ENCODE data around the gene ARSD. TPM values are rescaled to one million over a fixed set of nuclear protein-coding genes. Genes with fewer than 3 reads are reported as not detected.

Gene ARSD
- total RNA-seq, 2 experiments from 2014 or later = 0.44 to 1.2 TPM

- Mint-ChIP-seq H3K9me3 (no peaks in the 10 kb centered on the region), H3K36me3 (ENCODE audit: low read depth) (no peaks in the 10 kb centered on the region), H3K4me3 (no peak overlapping the region), H3K27ac (no peak overlapping the region), H3K27me3 (peaks cover 3% of the 10 kb centered on the region), H3K4me1 (ENCODE audit: low read depth) (no peaks in the 10 kb centered on the region)
- no peaks in the 10 kb centered on the region for H3K9me3 ChIP-seq (ENCODE audit: control insufficient read depth in 1 of 2, insufficient read depth in 1 of 2, low read length in 2 of 2)
- POLR2A ChIA-PET = no interaction called here
- no peak overlapping the region for H3K4me3 ChIP-seq (ENCODE audit: low read length)
- DNase-seq = no peak
- no peaks in the 10 kb centered on the region for H3K36me3 ChIP-seq (ENCODE audit: insufficient read depth, low read length)
- H3K27me3 ChIP-seq (ENCODE audit: control insufficient read depth in 1 of 2, insufficient read depth in 2 of 2, low read length in 2 of 2) = no peaks in the 10 kb centered on the region
- intact Hi-C loops (cut with DNase I, micrococcal nuclease) = no loop called here
- no peak for ATAC-seq (ENCODE audit: poor library complexity)
- no peaks in the 10 kb centered on the region for H3K4me1 ChIP-seq (ENCODE audit: insufficient read depth, low read length)
- CTCF ChIA-PET = no interaction called here
- no peak overlapping the region for H3K27ac ChIP-seq (ENCODE audit: low read depth in 1 of 2, low read length in 2 of 2)
- no peak for TF ChIP-seq CTCF (IDR thresholded peaks at IDR 0.05)
Measured at GRCh38 chrX:2962381-2962780, 33.2 kb upstream of the ARSD start.

- POLR2A ChIA-PET = no interaction called here
- ATAC-seq (ENCODE audit: poor library complexity) (no peak), DNase-seq (no peak)
- Histone ChIP-seq H3K4me1 (ENCODE audit: insufficient read depth, low read length) (no peaks in the 10 kb centered on the region), H3K36me3 (ENCODE audit: insufficient read depth, low read length) (no peaks in the 10 kb centered on the region), H3K9me3 (ENCODE audit: control insufficient read depth in 1 of 2, insufficient read depth in 1 of 2, low read length in 2 of 2) (no peaks in the 10 kb centered on the region), H3K4me3 (ENCODE audit: low read length) (no peak overlapping the region), H3K27ac (ENCODE audit: low read depth in 1 of 2, low read length in 2 of 2) (no peak overlapping the region), H3K27me3 (ENCODE audit: control insufficient read depth in 1 of 2, insufficient read depth in 2 of 2, low read length in 2 of 2) (no peaks in the 10 kb centered on the region)
- intact Hi-C loops (cut with DNase I, micrococcal nuclease) = no loop called here
- Mint-ChIP-seq H3K27me3 (peaks cover 5% of the 10 kb centered on the region), H3K9me3 (no peaks in the 10 kb centered on the region), H3K36me3 (ENCODE audit: low read depth) (no peaks in the 10 kb centered on the region), H3K27ac (no peak overlapping the region), H3K4me3 (no peak overlapping the region), H3K4me1 (ENCODE audit: low read depth) (no peaks in the 10 kb centered on the region)
- no peak for TF ChIP-seq CTCF (IDR thresholded peaks at IDR 0.05)
- CTCF ChIA-PET = no interaction called here
Measured at GRCh38 chrX:2960861-2961515, 31.8 kb upstream of the ARSD start.

- no peak for TF ChIP-seq CTCF (IDR thresholded peaks at IDR 0.05)
- DNase-seq = no peak
- H3K27ac Mint-ChIP-seq = no peak overlapping the region
- H3K4me3 ChIP-seq (ENCODE audit: low read length) = no peak overlapping the region
- H3K27me3 Mint-ChIP-seq = peaks cover 11% of the 10 kb centered on the region
- POLR2A ChIA-PET = no interaction called here
- H3K4me3 Mint-ChIP-seq = no peak overlapping the region
- no peak overlapping the region for H3K27ac ChIP-seq (ENCODE audit: low read depth in 1 of 2, low read length in 2 of 2)
- intact Hi-C loops (cut with DNase I, micrococcal nuclease) = no loop called here
- ATAC-seq (ENCODE audit: poor library complexity) = no peak
- no peaks in the 10 kb centered on the region for H3K9me3 ChIP-seq (ENCODE audit: control insufficient read depth in 1 of 2, insufficient read depth in 1 of 2, low read length in 2 of 2)
- H3K36me3 ChIP-seq (ENCODE audit: insufficient read depth, low read length) = no peaks in the 10 kb centered on the region
- CTCF ChIA-PET = no interaction called here
- H3K27me3 ChIP-seq (ENCODE audit: control insufficient read depth in 1 of 2, insufficient read depth in 2 of 2, low read length in 2 of 2) = no peaks in the 10 kb centered on the region
- H3K4me1 ChIP-seq (ENCODE audit: insufficient read depth, low read length) = no peaks in the 10 kb centered on the region
- no peaks in the 10 kb centered on the region for H3K4me1 Mint-ChIP-seq (ENCODE audit: low read depth)
- no peaks in the 10 kb centered on the region for H3K36me3 Mint-ChIP-seq (ENCODE audit: low read depth)
- H3K9me3 Mint-ChIP-seq = no peaks in the 10 kb centered on the region
Measured at GRCh38 chrX:2958199-2958598, 29.1 kb upstream of the ARSD start.

All from CD4-positive, alpha-beta T cell (primary cell).